ENCODE data around the gene RAB44.

DNA sequence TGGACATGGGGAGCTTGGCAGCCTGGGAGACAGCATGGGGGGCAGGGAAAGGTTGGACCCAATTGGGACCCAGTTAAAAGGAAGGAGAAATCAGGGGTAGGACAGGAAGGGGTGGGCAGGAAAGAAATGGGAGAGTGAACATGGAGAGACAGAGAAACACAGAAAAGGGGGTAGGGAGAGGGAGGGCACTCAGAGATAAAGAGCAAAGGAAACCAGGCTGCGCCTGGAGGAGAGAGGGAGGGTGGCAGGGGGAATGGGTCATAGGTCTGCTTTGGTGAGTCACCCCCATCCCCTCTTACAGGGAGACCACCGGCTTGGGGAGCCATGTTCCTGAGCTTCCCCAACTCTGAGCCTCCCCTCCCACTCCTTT lies 46.7 kb downstream of the RAB44 start:
- TF ChIP-seq CTCF (IDR thresholded peaks at IDR 0.05), result no peak
- no peak for TF ChIP-seq POLR2A (IDR thresholded peaks at IDR 0.05)
